OCI-LY3 (cell line): Measurements from ENCODE around the gene IFFO2.

Source experiments
- H2AFZ ChIP-seq: fragments of 200-600, 300-600 bp; shearing (Covaris generic); 2 replicates; pipeline ENCODE4 v1.6.0; 2014; ENCODE audit warnings: antibody characterized with exemption, low read depth, low read length
- H3K27ac ChIP-seq: fragments of 200-600, 300-600 bp; sonication (generic); 2 replicates; pipeline ENCODE4 v1.5.1; 2014; ENCODE audit warnings: mild to moderate bottlenecking, low read length, moderate library complexity, mixed read lengths
- H3K27me3 ChIP-seq: fragments of 200-600, 300-600 bp; sonication (generic); 2 replicates; pipeline ENCODE4 v1.6.1; 2014; ENCODE audit warnings: low read depth, low read length, mixed read lengths
- H3K36me3 ChIP-seq: fragments of 200-600, 300-600 bp; sonication (generic); replicated peaks from 2 replicates; pipeline ENCODE3; 2014; ENCODE audit warnings: low read depth, low read length, mixed read lengths
- H3K4me1 ChIP-seq: fragments of 300-600, 200-600 bp; sonication (generic); 2 replicates; pipeline ENCODE4 v1.6.1; 2014; ENCODE audit warnings: low read length, mixed read lengths
- H3K4me2 ChIP-seq: fragments of 200-600, 300-600 bp; sonication (generic); 2 replicates; pipeline ENCODE4 v1.6.1; 2014; ENCODE audit warnings: low read length, mixed read lengths
- H3K4me3 ChIP-seq: fragments of 300-600, 200-600 bp; sonication (generic); 2 replicates; pipeline ENCODE4 v1.5.1; 2014; ENCODE audit warnings: antibody characterized with exemption, mild to moderate bottlenecking, low read length, moderate library complexity
- H3K79me2 ChIP-seq: fragments of 300-600, 200-600 bp; shearing (Covaris generic); 2 replicates; pipeline ENCODE4 v1.6.1; 2014; ENCODE audit warnings: mild to moderate bottlenecking, low read length, mixed read lengths
- H3K9ac ChIP-seq: fragments of 300-600, 200-600 bp; shearing (Covaris generic); 2 replicates; pipeline ENCODE4 v1.6.0; 2014; ENCODE audit warnings: mild to moderate bottlenecking, low read length, moderate library complexity
- H3K9me3 ChIP-seq: fragments of 200-600, 300-600 bp; shearing (Covaris generic); 2 replicates; pipeline ENCODE4 v1.6.1; 2014; ENCODE audit warnings: low read length, mixed read lengths; ENCODE audit not compliant: insufficient read depth
- H4K20me1 ChIP-seq: fragments of 200-600, 300-600 bp; sonication (generic); 2 replicates; pipeline ENCODE4 v1.6.1; 2016; ENCODE audit warnings: low read length, mixed read lengths; ENCODE audit not compliant: insufficient read depth
- CTCF ChIP-seq: fragments of 200-600, 300-600 bp; sonication (generic); IDR thresholded peaks from 2 replicates; pipeline ENCODE4 v1.5.1; 2014; ENCODE audit warnings: antibody characterized with exemption, low read length, low read depth
- EZH2phosphoT487 ChIP-seq: fragments of 200-600 bp; shearing (Covaris generic); IDR thresholded peaks from 2 replicates; pipeline ENCODE4 v1.6.1; 2018; ENCODE audit warnings: antibody characterized with exemption, mixed run types, low read depth

IFFO2 gene

DNA sequence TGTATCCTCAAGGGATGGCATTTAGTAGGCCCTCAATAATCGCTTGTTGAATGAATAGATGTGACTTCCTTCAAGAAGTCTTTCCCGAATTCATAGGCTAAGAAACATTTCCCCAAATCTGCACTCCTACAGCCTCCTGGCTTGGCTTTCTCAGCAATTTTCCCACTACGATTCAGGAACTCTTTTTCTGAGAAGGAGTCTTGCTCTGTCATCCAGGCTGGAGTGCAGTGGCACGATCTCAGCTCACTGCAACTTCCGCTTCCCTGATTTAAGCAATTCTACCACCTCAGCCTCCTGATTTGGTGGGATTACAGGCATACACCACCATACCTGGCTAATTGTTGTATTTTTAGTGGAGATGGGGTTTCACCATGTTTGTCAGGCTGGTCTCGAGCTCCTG is 37.9 kb upstream of the IFFO2 start:
- TF ChIP-seq EZH2phosphoT487 (no peak), CTCF (no peak)
- Histone ChIP-seq H3K9ac (no peak overlapping the region), H3K4me1 (no peaks in the 10 kb centered on the region), H3K27ac (no peak overlapping the region), H2AFZ (no peak overlapping the region), H3K79me2 (no peaks in the 10 kb centered on the region), H3K4me3 (no peak overlapping the region), H3K9me3 (no peaks in the 10 kb centered on the region), H4K20me1 (no peaks in the 10 kb centered on the region), H3K27me3 (no peaks in the 10 kb centered on the region), H3K4me2 (no peak overlapping the region), H3K36me3 (no peaks in the 10 kb centered on the region)

GRCh38 chr1:18992646-18993045 is 36.2 kb upstream of the IFFO2 start:
- no peak overlapping the region for H2AFZ ChIP-seq
- no peaks in the 10 kb centered on the region for H4K20me1 ChIP-seq
- TF ChIP-seq CTCF = no peak
- TF ChIP-seq EZH2phosphoT487 = no peak
- H3K27me3 ChIP-seq = no peaks in the 10 kb centered on the region
- no peak overlapping the region for H3K4me3 ChIP-seq
- H3K9me3 ChIP-seq = no peaks in the 10 kb centered on the region
- no peaks in the 10 kb centered on the region for H3K36me3 ChIP-seq
- no peaks in the 10 kb centered on the region for H3K79me2 ChIP-seq
- no peak overlapping the region for H3K4me2 ChIP-seq
- no peaks in the 10 kb centered on the region for H3K4me1 ChIP-seq
- H3K9ac ChIP-seq = no peak overlapping the region
- no peak overlapping the region for H3K27ac ChIP-seq

DNA sequence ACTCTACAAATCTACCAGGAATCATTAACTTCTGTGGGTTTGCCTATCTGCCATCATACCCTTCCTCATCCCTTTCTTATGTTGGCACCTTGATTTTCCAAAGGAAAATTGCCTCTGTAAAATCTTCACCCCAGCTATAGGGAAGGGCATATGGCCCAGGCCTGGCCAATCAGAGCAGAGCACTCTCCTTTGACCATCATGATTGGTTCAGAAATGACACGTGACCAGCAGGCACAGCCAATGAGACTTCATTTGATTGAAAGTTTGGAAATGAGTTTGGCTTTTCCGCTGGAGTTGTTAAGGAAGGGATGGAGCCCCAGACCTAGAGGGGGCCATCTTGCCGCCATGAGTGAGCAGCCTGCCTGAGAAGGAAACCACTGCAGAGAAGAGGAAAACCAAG is 35.1 kb upstream of the IFFO2 start:
- Histone ChIP-seq H2AFZ (no peak overlapping the region), H4K20me1 (no peaks in the 10 kb centered on the region), H3K4me1 (no peaks in the 10 kb centered on the region), H3K4me3 (no peak overlapping the region), H3K27me3 (no peaks in the 10 kb centered on the region), H3K9me3 (no peaks in the 10 kb centered on the region), H3K36me3 (no peaks in the 10 kb centered on the region), H3K9ac (no peak overlapping the region), H3K79me2 (no peaks in the 10 kb centered on the region), H3K4me2 (no peak overlapping the region), H3K27ac (no peak overlapping the region)
- TF ChIP-seq CTCF (no peak), EZH2phosphoT487 (no peak)

DNA sequence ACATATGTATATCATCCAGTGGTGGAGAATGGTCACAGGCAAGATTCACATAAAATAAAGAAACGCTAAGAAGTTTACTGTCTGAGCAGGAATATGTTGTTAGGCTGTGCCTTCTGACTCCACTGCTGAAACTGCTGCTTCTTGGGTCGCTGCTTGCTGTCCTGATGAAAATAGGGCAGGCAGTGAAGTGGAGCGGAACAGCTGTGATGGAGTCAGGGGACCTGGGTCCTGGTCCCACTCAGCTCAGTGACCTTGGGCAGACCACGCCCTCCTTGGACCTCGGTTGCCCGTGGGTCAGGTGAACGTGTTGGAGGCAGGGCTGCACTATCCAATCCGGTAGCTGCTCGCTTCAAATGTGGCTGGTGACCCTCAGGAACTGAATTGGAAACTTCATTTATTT is 33.4 kb upstream of the IFFO2 start:
- TF ChIP-seq CTCF (no peak), EZH2phosphoT487 (no peak)
- Histone ChIP-seq H3K27me3 (no peaks in the 10 kb centered on the region), H3K4me3 (no peak overlapping the region), H3K4me2 (no peak overlapping the region), H3K4me1 (no peaks in the 10 kb centered on the region), H3K27ac (no peak overlapping the region), H3K79me2 (no peaks in the 10 kb centered on the region), H3K9ac (no peak overlapping the region), H4K20me1 (no peaks in the 10 kb centered on the region), H3K9me3 (no peaks in the 10 kb centered on the region), H3K36me3 (no peaks in the 10 kb centered on the region), H2AFZ (no peak overlapping the region)
